ENCODE results near the gene XIRP2. TPM values are rescaled to one million over a fixed set of nuclear protein-coding genes. Genes with fewer than 3 reads are reported as not detected.

The XIRP2 gene
- total RNA-seq, 1 experiment from 2014 or later: not detected

DNA sequence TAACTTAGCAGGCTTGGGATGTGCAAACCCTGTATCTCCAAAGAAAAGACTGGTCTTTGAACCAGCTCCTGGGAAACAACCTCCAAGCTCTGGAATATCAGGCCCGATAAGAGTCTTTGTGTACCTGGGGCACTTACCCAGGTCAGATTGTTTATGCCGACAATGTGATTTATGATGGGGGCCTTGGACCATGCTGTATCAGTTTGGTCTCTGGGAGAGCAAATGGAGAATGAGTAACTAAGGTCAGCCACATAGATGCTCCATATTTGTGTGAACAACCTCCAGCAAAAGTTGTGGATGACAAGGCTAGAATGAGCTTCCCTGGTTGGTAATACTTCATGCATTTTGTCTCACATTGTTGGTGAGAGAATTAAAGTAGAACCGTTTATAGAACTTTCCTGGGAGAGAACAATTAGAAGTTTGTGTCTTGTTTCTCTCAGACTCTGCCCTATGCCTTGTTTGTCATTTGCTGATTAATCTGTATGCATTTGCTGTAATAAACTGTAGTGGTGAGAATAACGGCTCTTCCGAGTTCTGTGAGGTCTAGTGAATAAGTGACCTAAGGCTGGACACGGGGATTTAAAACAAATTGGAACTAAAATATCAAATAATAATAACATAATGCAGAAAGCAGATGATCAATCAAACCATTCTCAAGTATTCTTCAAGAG, 259.1 kb downstream of the XIRP2 start:
- H3K4me1 ChIP-seq (ENCODE audit: control insufficient read depth in 1 of 2, insufficient read depth in 2 of 2, low read length in 2 of 2): no peaks in the 10 kb centered on the region
- intact Hi-C loops (cut with micrococcal nuclease): no loop called here
- no peak overlapping the region for H3K4me3 ChIP-seq (replicated peaks in 1 of 2; ENCODE audit: low read depth in 1 of 2, low read length in 2 of 2)
- ChIA-PET RAD21 (ENCODE audit: low non-redundant PET in 1 of 2, low total read pairs in 2 of 2, uncharacterized antibody in 2 of 2, unreplicated experiment in 2 of 2) (no interaction called here), POLR2A (no interaction called here), CTCF (no interaction called here)
- no peak for DNase-seq (ENCODE audit: low read depth, low spot score)
- ATAC-seq: no peak
- H3K27ac ChIP-seq (ENCODE audit: low read depth, low read length): no peak overlapping the region
- H2AFZ ChIP-seq (ENCODE audit: low read depth, low read length, poor library complexity, severe bottlenecking): no peak overlapping the region
- H3K9me2 ChIP-seq (ENCODE audit: insufficient read depth): no peaks in the 10 kb centered on the region
- TF ChIP-seq, protein P1, sequence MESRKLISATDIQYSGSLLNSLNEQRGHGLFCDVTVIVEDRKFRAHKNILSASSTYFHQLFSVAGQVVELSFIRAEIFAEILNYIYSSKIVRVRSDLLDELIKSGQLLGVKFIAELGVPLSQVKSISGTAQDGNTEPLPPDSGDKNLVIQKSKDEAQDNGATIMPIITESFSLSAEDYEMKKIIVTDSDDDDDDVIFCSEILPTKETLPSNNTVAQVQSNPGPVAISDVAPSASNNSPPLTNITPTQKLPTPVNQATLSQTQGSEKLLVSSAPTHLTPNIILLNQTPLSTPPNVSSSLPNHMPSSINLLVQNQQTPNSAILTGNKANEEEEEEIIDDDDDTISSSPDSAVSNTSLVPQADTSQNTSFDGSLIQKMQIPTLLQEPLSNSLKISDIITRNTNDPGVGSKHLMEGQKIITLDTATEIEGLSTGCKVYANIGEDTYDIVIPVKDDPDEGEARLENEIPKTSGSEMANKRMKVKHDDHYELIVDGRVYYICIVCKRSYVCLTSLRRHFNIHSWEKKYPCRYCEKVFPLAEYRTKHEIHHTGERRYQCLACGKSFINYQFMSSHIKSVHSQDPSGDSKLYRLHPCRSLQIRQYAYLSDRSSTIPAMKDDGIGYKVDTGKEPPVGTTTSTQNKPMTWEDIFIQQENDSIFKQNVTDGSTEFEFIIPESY (IDR thresholded peaks at IDR 0.05; ENCODE audit: extremely low read depth, insufficient replicate concordance, low read length): no peak
- TF ChIP-seq CBX3 (IDR thresholded peaks at IDR 0.05; ENCODE audit: low read depth) (no peak), SRF (IDR thresholded peaks at IDR 0.05; ENCODE audit: low read depth) (no peak), JUND (IDR thresholded peaks at IDR 0.05) (no peak), ZNF274 (IDR thresholded peaks at IDR 0.05; ENCODE audit: low read depth, low read length) (no peak), ATF3 (IDR thresholded peaks at IDR 0.05) (no peak), YY1 (IDR thresholded peaks at IDR 0.05; ENCODE audit: extremely low read depth, insufficient replicate concordance, low read depth, low read length) (no peak), RAD21 (IDR thresholded peaks at IDR 0.05; ENCODE audit: low read depth) (no peak), FOSL1 (IDR thresholded peaks at IDR 0.05; ENCODE audit: low read depth) (no peak), ELF1 (IDR thresholded peaks at IDR 0.05; ENCODE audit: borderline replicate concordance, low read depth) (no peak), REST (IDR thresholded peaks at IDR 0.05; ENCODE audit: low read depth) (no peak), EZH2 (IDR thresholded peaks at IDR 0.05) (no peak), POLR2A (IDR thresholded peaks at IDR 0.05; ENCODE audit: borderline replicate concordance, extremely low read depth, insufficient read depth, insufficient read length) (no peak), TCF7L2 (IDR thresholded peaks at IDR 0.05; ENCODE audit: borderline replicate concordance, extremely low read depth, insufficient read depth, insufficient read length) (no peak), EZH2phosphoT487 (IDR thresholded peaks at IDR 0.05; ENCODE audit: borderline replicate concordance) (no peak)
- TF ChIP-seq, protein P2, sequence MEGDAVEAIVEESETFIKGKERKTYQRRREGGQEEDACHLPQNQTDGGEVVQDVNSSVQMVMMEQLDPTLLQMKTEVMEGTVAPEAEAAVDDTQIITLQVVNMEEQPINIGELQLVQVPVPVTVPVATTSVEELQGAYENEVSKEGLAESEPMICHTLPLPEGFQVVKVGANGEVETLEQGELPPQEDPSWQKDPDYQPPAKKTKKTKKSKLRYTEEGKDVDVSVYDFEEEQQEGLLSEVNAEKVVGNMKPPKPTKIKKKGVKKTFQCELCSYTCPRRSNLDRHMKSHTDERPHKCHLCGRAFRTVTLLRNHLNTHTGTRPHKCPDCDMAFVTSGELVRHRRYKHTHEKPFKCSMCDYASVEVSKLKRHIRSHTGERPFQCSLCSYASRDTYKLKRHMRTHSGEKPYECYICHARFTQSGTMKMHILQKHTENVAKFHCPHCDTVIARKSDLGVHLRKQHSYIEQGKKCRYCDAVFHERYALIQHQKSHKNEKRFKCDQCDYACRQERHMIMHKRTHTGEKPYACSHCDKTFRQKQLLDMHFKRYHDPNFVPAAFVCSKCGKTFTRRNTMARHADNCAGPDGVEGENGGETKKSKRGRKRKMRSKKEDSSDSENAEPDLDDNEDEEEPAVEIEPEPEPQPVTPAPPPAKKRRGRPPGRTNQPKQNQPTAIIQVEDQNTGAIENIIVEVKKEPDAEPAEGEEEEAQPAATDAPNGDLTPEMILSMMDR (IDR thresholded peaks at IDR 0.05 in 2 of 3, conservative IDR thresholded peaks at IDR 0.05 in 1 of 3; ENCODE audit: borderline replicate concordance in 1 of 3, insufficient read depth in 1 of 3, low read depth in 2 of 3, low read length in 2 of 3): no peak
- H3K4me2 ChIP-seq (ENCODE audit: low read length): no peak overlapping the region
- BruUV-seq (replicated peaks): no TSS peak
- H4K20me1 ChIP-seq (ENCODE audit: insufficient read depth): no peaks in the 10 kb centered on the region
- H3K36me3 ChIP-seq (ENCODE audit: control insufficient read depth in 1 of 2, insufficient read depth in 2 of 2, low read length in 2 of 2): no peaks in the 10 kb centered on the region
- H3K9ac ChIP-seq (ENCODE audit: low read length): no peak overlapping the region
- no peaks in the 10 kb centered on the region for H3K79me2 ChIP-seq (ENCODE audit: insufficient read depth, low read length)
- H3K27me3 ChIP-seq (ENCODE audit: insufficient read depth, low read length): no peaks in the 10 kb centered on the region
- H3K9me3 ChIP-seq (ENCODE audit: control insufficient read depth in 1 of 2, insufficient read depth in 1 of 2, low read depth in 1 of 2, low read length in 2 of 2): no peaks in the 10 kb centered on the region; a peak in 1 of 4 replicates
